ENCODE results near the gene KICS2. TPM values are rescaled to one million over a fixed set of nuclear protein-coding genes. Genes with fewer than 3 reads are reported as not detected.

The KICS2 gene
- total RNA-seq, 1 experiment from 2014 or later: 12.1 TPM

GRCh38 chr12:64212119-64212746 is 9.9 kb downstream of the KICS2 start:
- Histone ChIP-seq H3K4me1 (replicated peaks; ENCODE audit: insufficient read depth) (no peaks in the 10 kb centered on the region), H3K9me2 (ENCODE audit: insufficient read depth) (no peaks in the 10 kb centered on the region), H3K4me2 (no peak overlapping the region), H2AFZ (no peak overlapping the region), H3K36me3 (ENCODE audit: low read depth) (peaks cover 14% of the 10 kb centered on the region; the same call in 1 of the 2 replicates), H3K9me3 (ENCODE audit: insufficient read depth, low read depth) (0 out of 2 replicates have a peak, but pooled peaks cover 3% of the 10 kb centered on the region), H3F3A (ENCODE audit: insufficient read depth, low read depth) (no peaks in the 10 kb centered on the region), H4K20me1 (ENCODE audit: insufficient read depth) (no peaks in the 10 kb centered on the region), H3K4me3 (no peak overlapping the region), H3K79me2 (ENCODE audit: low read depth) (no peaks in the 10 kb centered on the region), H3K27ac (no peak overlapping the region), H3K27me3 (ENCODE audit: insufficient read depth, low read depth) (no peaks in the 10 kb centered on the region)
- intact Hi-C loops (cut with micrococcal nuclease; ENCODE audit: unreplicated experiment): no loop called here
- no peak for DNase-seq
- no peak for TF ChIP-seq EZH2 (IDR thresholded peaks at IDR 0.05; ENCODE audit: low read depth)
- no peak for TF ChIP-seq CTCF (conservative IDR thresholded peaks at IDR 0.05)
- ChIA-PET POLR2A (ENCODE audit: unreplicated experiment) (no interaction called here), CTCF (no interaction called here)
- no TSS peak for BruUV-seq (replicated peaks)

GRCh38 chr12:64207453-64207852 is 14.6 kb downstream of the KICS2 start:
- peaks cover 8% of the 10 kb centered on the region; the same call in 1 of the 2 replicates for H3K36me3 ChIP-seq (ENCODE audit: low read depth)
- no peak for DNase-seq
- H3K4me1 ChIP-seq (replicated peaks; ENCODE audit: insufficient read depth): no peaks in the 10 kb centered on the region
- H2AFZ ChIP-seq: no peak overlapping the region
- H3K9me2 ChIP-seq (ENCODE audit: insufficient read depth): no peaks in the 10 kb centered on the region
- no peaks in the 10 kb centered on the region for H3K79me2 ChIP-seq (ENCODE audit: low read depth)
- CTCF ChIA-PET: no interaction called here
- POLR2A ChIA-PET (ENCODE audit: unreplicated experiment): no interaction called here
- no peaks in the 10 kb centered on the region for H4K20me1 ChIP-seq (ENCODE audit: insufficient read depth)
- H3K27me3 ChIP-seq (ENCODE audit: insufficient read depth, low read depth): no peaks in the 10 kb centered on the region
- no peak overlapping the region for H3K4me2 ChIP-seq
- H3K27ac ChIP-seq: no peak overlapping the region
- TF ChIP-seq EZH2 (IDR thresholded peaks at IDR 0.05; ENCODE audit: low read depth) (no peak), CTCF (conservative IDR thresholded peaks at IDR 0.05) (no peak)
- 0 out of 2 replicates have a peak, but pooled peaks cover 3% of the 10 kb centered on the region for H3K9me3 ChIP-seq (ENCODE audit: insufficient read depth, low read depth)
- H3F3A ChIP-seq (ENCODE audit: insufficient read depth, low read depth): no peaks in the 10 kb centered on the region
- intact Hi-C loops (cut with micrococcal nuclease; ENCODE audit: unreplicated experiment): no loop called here
- BruUV-seq (replicated peaks): no TSS peak
- no peak overlapping the region for H3K4me3 ChIP-seq

- Histone ChIP-seq H3K9me2 (ENCODE audit: insufficient read depth) (no peaks in the 10 kb centered on the region), H3K4me1 (replicated peaks; ENCODE audit: insufficient read depth) (no peaks in the 10 kb centered on the region), H2AFZ (no peak overlapping the region), H4K20me1 (ENCODE audit: insufficient read depth) (no peaks in the 10 kb centered on the region), H3K27ac (no peak overlapping the region), H3K4me3 (no peak overlapping the region), H3K9me3 (ENCODE audit: insufficient read depth, low read depth) (no peaks in the 10 kb centered on the region), H3K36me3 (ENCODE audit: low read depth) (0 out of 2 replicates have a peak, but pooled peaks cover 3% of the 10 kb centered on the region), H3K27me3 (ENCODE audit: insufficient read depth, low read depth) (no peaks in the 10 kb centered on the region), H3F3A (ENCODE audit: insufficient read depth, low read depth) (no peaks in the 10 kb centered on the region), H3K4me2 (no peak overlapping the region), H3K79me2 (ENCODE audit: low read depth) (no peaks in the 10 kb centered on the region)
- BruUV-seq (replicated peaks): no TSS peak
- ChIA-PET POLR2A (ENCODE audit: unreplicated experiment) (no interaction called here), CTCF (no interaction called here)
- no peak for DNase-seq
- TF ChIP-seq CTCF (conservative IDR thresholded peaks at IDR 0.05): no peak
- TF ChIP-seq EZH2 (IDR thresholded peaks at IDR 0.05; ENCODE audit: low read depth): no peak
- intact Hi-C loops (cut with micrococcal nuclease; ENCODE audit: unreplicated experiment): no loop called here
Observed at GRCh38 chr12:64205542-64205941, 16.6 kb downstream of the KICS2 start.

All from PC-9 (cell line).